HG03097 (cell line): ENCODE results near the gene KCNC3.
"Not testable (repeated sequence)": the region's sequence is repeated elsewhere in the genome, so short reads cannot be mapped to it uniquely, and the experiment has no call there.

Source experiments
- ATAC-seq: cut with Tn5 transposase; IDR thresholded peaks from one replicate; pipeline ENCODE4 v1.9.1; 2021; ENCODE audit not compliant: unreplicated experiment, low FRiP score

KCNC3 gene

DNA sequence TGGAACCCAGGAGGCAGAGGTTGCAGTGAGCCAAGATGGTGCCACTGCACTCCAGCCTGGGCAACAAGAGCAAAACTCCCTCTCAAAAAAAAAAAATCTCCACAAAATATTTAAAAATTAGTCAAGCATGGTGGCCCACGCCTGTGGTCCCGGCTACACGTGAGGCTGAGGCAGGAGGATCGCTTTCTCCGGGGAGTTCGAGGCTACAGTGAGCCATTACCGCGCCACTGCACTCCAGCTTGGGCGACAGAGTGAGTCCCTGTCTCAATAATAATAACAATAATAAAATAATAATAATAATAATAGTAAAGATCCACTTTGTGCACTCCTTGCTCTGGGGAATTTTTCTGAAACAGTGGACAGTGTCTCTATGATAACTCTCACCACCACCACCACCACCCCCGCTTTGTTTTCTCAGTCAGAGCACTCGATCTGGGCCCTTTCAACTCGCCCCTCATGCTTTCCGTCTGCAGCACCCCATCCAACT, 27.6 kb upstream of the KCNC3 start:
- ATAC-seq, result no peak

DNA sequence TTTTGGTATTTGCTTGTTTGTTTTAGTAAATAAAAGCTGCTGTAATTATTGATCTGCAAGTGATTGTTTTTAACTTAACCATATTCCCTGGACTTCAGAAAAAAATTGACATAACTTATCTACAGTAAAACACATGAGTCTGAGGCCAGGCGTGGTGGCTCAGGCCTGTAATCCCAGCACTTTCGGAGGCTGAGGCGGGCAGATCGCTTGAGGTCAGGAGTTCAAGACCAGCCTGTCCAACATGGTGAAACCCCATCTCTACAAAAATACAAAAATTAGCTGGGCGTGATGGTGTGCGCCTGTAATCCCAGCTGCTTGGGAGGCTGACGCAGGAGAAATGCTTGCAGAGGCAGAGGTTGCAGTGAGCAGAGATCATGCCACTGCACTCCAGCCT, 24.3 kb upstream of the KCNC3 start:
- ATAC-seq, result not testable (repeated sequence)

DNA sequence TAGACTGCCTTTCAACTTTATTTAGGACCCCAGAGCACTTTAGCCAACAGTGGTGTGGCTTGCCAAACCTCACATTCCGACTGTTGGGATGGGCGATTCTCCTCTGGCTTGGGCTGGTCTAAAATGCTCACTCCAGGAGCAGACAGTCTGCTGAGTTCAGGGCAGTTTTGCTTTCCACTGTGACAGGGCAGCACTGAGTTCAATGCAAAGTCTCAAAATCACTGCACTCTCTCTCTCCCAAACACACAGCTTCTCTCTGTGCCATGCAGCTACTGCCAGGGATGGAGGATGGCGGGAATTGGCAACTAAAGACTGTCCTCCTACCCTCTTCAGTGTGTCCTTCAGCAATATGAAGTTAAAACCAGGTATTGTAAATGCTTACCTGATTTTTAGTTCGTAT, 23.1 kb upstream of the KCNC3 start:
- no peak for ATAC-seq

DNA sequence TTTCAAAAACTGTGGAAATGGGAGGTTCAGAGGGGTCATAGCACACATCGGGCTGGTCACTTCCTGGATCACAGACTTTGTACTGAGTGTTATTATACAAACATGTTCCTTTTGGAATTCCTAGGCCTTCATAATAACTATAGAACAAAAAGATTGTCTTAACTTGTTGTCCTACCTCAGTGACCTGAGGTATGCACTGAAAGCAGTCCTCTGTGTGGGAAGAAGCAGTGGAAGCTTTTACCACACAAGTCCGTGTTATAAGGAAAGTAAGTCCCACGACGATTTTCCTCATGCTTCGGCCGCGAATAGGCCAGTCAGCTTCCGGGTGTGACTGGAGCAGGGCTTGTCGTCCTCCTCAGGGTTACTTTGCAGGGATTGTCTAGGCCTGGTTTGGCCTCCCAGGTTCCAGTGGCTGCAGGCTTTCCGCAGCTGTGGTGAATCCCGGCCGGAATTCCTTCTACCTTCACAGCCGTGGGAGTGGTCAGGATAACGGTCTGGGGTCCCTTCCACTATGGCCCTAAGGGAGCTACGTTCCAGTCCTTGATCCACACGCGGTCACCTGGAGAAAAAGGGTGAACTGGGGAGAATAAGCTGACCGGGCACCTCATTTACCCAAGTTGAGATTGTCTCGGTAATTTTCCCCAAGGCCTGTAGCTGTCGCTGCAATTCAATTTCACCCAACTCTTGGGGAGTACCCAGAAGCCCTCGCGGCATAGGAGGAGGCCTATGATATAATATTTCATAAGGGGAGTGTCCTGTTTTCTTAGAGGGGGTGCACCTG, 20.3 kb upstream of the KCNC3 start:
- ATAC-seq, result no peak

DNA sequence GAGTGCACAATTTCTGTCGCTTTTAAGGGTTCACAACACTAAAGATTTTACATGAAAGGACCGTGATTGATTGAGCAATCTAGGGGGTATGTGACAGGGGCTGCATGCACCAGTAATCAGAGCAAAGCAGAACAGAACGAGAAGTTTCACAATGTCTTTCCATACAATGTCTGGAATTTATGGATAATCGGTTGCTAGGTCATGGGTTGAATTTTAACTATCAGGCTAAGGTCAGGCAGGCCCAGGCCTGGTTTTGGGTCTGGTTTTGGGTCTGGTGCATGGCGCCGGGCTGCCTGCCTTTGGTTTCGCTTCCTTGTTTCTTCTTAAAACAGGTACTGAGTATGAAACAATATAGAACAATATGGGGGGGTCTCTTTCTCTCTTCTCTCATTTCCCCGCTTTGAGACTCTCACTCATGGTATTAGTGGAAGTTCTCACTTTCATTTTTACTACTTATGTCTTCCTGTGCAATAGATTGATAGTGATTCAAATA, 18.0 kb upstream of the KCNC3 start:
- ATAC-seq, result not testable (repeated sequence)

DNA sequence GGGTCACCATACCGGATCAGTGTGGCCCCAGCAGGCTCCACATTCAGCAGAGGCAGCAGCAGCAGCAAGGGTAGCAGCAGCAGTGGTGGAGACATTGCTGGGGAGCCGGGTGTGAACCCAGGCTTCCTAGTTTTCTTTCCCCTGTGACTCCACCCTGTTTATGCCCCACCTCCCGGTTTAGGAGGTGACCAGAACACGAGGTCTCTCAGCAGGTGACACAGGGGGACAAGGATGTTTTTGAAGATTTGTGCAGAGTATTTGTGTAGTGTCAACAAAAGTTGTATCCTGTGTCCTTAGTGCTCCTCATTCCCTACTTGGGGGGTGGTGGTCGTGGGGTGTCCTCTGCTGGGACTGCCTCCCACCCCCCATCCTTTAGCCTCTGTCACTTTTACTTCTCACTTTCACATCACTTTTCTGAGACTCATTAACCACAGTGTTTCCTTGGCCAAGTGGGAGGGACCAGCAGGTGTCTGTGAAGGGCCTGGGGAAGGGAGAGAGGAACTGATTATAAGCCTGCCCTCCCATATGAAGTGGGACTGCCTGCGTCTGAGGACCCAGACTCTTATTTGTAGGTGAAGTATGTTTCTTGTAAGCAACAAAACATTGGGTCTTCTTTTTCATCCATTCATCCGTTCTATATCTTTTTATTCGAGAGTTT, 15.6 kb upstream of the KCNC3 start:
- peak; percentile 49 for ATAC-seq

DNA sequence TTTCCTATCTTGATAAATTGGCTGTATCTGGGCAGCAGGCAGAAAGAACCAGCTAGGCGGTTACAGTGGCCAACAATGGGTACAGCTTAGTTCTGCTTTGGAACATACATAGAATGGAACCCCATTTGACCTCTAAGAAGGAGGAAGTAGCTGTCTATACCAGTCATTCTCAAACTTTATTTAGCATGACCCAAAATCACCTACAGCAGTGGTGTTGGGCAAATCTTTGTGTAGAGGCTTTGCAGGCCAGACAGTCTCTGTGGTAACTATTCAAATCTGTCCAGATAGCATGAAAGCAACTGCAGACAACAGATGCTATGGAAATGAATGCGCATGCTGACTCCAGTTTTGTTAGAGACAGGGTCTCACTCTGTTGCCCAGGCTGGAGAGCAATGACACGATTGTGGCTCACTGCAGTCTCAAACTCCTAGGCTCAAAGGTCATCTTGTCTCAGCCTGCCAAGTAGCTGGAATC, 12.0 kb upstream of the KCNC3 start:
- no peak for ATAC-seq

DNA sequence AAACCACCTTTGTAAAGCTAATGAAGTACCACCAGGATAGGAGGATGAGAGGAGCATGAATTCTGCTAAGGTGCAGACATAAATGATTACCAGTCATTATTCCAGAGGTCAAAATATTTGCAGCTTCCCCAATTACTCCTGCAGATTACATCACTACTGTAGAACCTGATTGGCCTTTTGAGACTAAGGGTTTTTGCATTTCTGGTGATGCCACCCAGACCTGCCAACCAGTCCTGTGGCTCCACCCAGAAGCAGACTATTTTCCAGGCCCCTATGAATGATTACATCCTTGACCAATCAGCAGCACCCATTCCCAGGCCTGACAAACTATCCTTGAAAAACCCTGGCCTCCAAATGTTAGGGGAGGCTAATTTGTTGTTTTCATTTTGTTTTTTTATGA, 11.2 kb upstream of the KCNC3 start:
- ATAC-seq, result no peak

DNA sequence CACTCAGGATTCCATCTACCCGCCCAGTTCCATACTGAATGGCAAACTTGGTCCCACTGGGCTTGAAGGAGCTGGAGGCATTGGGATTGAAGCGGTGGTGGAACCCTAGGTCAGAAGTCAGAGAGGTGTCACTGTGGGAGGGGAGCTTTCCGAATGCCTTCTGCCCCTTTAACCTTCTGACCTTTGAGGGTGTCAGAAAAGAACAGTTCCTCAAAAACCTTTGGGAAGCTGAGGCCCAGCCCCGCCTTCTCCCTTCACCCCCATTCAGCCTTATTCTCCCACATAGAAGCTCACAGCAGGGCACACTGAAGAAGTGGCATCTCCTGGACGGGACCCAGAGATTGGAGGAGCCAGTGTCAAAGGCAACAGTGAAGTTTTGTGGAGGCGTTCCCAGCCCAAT, 7.9 kb upstream of the KCNC3 start:
- not testable (repeated sequence) for ATAC-seq

DNA sequence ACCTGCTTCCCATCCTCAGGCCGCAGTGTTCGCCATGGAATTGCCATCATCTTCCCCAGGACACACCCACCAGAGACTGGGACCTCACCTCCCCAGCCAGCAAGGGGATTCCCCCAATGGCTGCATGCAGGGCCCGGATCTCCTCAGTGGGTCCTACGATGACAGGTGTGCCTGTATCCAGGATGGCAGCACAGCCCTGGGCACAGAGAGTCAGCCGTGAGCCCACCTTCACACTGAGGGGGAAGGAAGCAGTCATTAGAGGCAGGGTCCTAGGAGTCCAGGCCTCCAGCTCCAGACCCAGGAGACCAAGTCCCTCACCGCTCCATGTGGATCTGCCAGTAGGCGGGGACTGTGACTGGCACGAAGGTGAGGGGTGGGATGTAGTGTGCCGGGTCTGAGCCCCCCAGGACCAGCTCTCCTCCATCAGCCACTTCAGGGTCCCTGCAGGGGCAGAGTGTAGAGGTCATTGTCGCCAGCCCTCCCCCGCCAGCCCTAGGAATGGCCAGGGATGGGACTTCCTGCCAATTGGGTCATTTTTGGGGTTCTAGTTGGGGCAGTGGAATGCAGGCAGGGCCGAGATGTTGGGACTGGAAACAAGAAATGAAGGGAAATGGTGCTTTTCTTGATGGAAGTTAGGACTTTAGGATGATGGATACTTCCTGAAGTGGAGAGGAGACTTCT, 5.7 kb upstream of the KCNC3 start:
- ATAC-seq, result no peak

DNA sequence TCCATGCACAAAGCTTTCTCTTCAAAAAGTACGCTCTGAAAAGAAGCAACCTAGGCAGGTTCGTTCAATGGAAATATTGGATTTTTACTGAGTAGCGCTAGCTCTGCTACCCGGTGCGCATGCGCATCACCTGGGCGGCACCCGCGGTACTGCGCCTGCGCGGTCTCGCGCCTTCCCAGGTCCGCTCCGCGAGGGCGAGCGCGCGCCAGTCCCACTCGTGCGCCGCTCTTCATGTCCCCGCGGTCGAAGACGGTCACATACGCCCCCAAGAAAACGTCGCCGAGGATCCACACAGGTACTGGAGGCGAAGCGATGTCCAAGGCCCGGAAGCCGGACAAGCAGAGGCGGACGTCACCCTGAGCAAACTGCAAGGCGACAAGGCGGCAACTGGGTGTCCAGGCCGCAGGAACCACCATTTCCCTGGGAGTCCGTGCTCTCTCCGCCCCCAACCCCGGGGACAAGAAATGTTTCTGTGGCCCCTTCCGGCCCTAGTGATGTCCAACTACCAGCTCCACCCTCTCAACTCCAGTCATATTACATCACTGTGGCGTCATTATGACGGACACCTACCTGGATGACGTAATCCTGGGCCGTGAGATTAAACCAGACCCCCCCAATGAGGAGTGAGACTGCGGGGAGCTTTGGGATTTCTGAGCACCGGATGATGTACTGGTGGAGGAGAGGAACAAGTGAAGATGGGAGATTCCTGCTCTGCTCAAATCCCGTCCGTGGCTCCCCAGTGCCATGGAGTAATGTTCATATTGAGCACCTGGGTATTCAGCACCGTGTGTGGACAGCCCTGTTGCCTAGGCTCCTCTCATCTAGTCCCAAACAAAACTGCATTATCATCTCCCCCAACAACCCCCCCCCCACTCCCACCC, 4.8 kb upstream of the KCNC3 start:
- ATAC-seq, result peak; percentile 26

DNA sequence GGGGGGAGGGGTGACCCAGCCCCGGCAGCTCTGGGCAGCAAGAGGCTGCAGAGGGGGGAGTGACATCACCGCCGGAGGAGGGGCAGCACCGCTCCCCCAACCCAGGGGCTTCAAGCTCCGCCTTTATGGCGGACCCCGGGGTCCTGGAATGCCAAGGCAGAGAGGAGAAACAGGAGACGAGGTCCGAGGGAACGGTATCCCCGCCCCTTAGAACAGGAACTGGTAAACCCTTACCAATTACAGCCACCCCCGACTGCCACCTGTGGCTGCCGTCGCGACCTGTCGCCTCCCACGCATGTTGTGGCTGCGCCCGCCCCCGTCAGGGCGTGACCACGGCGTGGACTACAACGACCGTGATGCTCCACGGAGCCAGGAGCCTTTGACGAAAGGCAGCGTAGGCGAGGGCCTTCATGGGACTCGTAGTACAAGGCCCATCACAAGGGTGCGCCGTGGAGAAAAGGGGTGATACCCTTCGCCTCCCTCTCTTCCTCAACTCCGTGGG, 4.1 kb upstream of the KCNC3 start:
- peak; percentile 40 for ATAC-seq

DNA sequence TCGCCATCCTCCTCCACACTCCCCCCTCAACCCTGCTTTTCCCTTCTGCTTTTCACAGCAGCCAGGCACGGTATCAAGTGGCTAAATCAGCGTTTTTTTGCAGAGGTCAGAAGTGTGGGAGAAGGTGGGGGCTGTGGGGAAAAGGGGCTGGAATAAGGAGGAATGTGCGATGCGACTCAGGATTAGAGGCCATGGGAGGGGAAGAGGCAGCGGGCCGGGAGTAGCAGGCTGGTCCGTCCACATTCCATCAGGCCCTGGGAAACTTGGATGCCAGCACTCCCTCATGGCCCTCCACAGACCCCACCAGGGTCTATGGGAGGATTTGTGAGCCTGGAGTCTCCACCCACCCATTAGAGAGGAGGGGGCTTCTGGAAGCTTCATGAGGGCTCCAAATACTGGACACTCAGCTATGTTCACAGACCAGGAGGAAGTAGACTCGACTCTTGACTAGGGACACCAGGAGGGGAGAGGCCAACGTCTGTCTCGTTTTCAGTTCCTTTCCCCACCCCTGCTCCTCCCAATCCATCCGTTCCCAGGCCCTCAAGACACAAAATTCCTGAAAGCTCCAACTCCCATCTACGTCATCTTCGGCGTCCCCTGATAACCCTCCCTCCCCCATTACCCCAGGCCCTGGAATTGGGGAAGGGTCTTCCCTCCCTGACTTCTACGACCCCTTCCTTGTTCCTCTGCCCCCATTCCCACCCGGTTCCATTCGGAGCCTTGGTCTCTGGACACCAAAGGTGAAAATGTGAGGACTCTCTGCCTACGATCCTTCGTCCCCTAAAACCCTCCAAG, 3.3 kb upstream of the KCNC3 start:
- no peak for ATAC-seq

DNA sequence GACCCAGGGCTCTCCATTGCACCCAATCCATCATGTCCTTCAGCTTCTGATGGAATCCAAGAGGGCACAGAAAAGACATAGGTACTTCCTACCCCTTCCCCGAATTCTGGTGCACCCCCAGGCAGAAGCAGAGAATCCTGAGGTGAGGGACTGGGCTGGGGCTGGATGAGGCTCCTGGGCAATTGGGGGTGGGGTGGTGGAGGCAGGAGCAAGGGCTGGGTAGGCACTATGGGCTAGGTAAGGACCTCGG, 2.7 kb upstream of the KCNC3 start:
- ATAC-seq, result no peak

DNA sequence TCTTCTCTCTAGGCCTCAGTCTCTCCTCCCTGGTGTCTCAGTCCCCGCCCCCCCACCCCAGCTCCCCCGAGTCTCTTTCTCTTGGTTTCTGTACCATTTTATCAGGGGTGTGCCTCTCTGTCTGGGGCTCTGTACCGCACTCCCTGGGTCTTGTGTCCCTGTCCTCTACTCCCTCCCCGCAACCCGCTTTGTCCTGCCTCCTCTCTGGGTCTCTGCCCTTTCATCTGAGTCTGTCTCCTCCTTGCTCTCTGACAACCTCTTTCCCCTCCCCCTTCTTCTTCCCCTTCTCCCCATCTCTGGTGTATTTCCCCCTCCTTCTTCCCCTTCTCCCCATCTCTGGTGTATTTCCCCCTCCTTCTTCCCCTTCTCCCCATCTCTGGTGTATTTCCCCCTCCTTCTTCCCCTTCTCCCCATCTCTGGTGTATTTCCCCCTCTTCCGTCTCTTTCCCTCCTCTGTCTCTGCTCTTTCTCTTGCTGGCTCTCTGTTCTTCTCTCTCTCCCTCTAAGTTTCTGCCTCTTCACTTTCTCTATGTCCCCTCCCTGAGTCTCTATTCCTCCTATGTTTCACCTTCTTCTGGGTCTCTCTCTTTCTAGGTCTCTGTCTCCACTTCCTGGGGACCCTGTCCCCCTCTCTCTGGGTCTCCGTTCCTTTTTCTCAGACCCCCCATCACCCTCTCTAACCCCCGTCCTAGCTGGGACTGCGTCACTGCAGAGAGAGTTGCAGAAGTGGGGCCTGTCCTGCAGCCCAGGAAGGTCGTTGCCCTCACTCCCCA, 2.2 kb upstream of the KCNC3 start:
- ATAC-seq, result no peak

DNA sequence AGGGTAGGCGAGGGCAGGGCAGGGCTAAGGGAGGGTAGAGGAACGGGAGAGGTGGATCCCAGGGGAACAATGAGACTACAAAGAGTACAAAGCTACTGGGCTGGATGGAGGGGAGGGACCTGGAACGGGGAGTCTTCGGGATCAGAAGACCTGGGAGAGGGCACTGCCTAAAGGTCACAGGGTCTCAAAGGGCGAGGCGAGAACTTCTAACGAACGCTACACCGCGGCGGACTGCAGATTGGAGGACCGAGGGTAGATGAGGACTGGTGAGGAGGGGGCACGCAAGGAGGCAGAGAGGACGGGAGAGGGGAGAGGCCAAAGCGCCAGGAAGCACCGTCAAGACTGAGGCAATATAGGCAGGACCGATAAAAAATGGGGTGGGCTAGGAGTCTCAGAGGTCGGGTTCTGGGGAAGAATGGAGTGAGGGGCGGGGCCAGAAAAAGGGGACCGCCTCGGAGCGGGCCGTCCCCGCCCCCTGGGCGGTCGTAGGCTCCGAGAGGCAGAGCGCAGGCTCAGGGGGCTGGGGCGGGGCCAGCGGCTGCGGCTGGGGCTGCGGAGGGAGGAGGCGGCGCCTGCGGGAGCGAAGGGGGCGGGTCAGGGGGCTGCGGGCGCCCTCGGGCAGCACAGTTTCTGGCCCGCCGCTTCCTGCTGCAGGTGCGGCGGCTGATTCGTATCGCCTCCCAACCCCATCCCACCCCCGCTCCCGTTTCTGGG, 1.3 kb upstream of the KCNC3 start:
- no peak for ATAC-seq

DNA sequence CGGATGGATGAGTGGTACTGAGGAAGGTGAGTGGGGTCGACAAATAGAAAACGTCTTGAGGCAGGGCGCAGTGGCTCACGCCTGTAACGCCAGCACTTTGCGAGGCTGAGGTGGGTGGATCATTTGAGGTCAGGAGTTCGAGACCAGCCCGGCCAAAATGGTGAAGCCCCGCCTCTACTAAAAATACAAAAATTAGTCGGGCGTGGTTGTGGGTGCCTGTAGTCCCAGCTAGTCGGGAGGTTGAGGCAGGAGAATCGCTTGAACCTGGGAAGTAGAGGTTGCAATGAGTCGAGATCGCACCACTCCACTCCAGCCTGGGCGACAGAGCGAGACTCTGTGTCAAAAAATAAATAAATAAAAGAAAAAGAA, 733 bp upstream of the KCNC3 start:
- not testable (repeated sequence) for ATAC-seq

DNA sequence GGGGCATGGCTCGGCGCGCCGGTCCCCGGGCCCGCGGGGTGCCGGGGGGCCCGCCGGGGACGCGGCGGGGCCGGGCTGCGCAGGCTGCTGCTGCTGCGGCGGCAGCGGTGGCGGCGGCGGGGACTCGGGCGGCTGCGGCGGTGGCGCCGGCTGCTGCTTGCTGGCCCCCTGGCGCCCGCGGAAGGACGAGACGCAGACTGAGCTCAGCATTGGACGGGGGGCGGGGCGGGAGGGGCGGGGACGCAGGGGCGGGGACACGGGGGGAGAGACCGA, 368 bp downstream of the KCNC3 start:
- no peak for ATAC-seq
